Immature natural killer cell (primary cell): ENCODE data around the gene LIMA1. TPM values are rescaled to one million over a fixed set of nuclear protein-coding genes. Genes with fewer than 3 reads are reported as not detected.
"Not testable (repeated sequence)": the region's sequence is repeated elsewhere in the genome, so short reads cannot be mapped to it uniquely, and the experiment has no call there.

Source experiments
- DNase-seq, 3 donors: peaks; one replicate each; pipeline ENCODE4 v3.0.0; 2022; ENCODE audit warnings: mixed read lengths in 1 of 3
- H3K27ac Mint-ChIP-seq, 6 donors: one replicate each; pipeline ENCODE4 v1.8.0; 2020; ENCODE audit warnings: mixed read lengths in 6 of 6, mild to moderate bottlenecking in 5 of 6, inconsistent platforms in 4 of 6, moderate library complexity in 3 of 6
- H3K27me3 Mint-ChIP-seq, 3 donors: one replicate each; pipeline ENCODE4 v1.8.0; 2020 to 2021; ENCODE audit warnings: low read depth in 3 of 3, mild to moderate bottlenecking in 3 of 3, mixed read lengths in 3 of 3, moderate library complexity in 3 of 3, inconsistent platforms in 1 of 3
- H3K36me3 Mint-ChIP-seq, 3 donors: one replicate each; pipeline ENCODE4 v1.8.0; 2020; ENCODE audit warnings: mixed read lengths in 3 of 3, inconsistent platforms in 2 of 3, mild to moderate bottlenecking in 2 of 3
- H3K4me1 Mint-ChIP-seq, 2 donors: one replicate each; pipeline ENCODE4 v1.8.0; 2020; ENCODE audit warnings: inconsistent platforms in 2 of 2, mild to moderate bottlenecking in 2 of 2, mixed read lengths in 2 of 2, moderate library complexity in 1 of 2
- H3K4me3 Mint-ChIP-seq, 5 donors: one replicate each; pipeline ENCODE4 v1.8.0; 2020; ENCODE audit warnings: mild to moderate bottlenecking in 5 of 5, mixed read lengths in 5 of 5, inconsistent platforms in 3 of 5, moderate library complexity in 3 of 5
- H3K9me3 Mint-ChIP-seq, 6 donors: one replicate each; pipeline ENCODE4 v1.8.0; 2020; ENCODE audit warnings: mild to moderate bottlenecking in 6 of 6, mixed read lengths in 6 of 6, inconsistent platforms in 4 of 6, moderate library complexity in 3 of 6
- polyA plus RNA-seq, 3 donors: library from polyadenylated mRNA; unstranded; fragments of 300-500 nt; fragmentation: Illumina TruSeq; gene quantifications; one replicate each; pipeline ENCODE4 v1.2.3, GENCODE V29; 2021

The LIMA1 gene
- polyA plus RNA-seq, 3 donors from 2014 or later: 4.8 to 10.0 (median 7.0) TPM

DNA sequence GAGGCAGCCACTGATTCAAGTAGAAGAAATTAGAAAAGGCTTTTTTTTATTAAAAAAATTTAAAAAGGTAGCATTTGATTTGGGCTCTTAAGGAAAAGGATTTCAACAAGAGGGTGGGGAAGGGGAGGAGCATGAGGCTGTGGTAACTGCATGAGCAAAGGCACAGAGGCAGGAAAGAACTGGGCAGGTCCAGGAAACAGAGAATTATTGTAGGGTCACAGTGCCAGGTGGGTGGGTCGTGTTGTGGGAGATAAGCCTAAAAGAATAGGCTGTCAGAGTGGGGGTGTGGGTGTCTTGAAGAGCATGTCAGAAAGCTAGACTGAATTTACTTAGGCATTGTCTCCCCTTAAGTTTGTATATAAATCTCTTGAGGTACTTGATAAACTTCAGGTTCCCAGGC is 7.8 kb downstream of the LIMA1 start:
- H3K9me3 Mint-ChIP-seq: no peaks in the 10 kb centered on the region
- H3K4me3 Mint-ChIP-seq: no peak overlapping the region
- DNase-seq: no peak
- H3K4me1 Mint-ChIP-seq: no peaks in the 10 kb centered on the region
- peaks cover 0 to 5% (median 0%) of the 10 kb centered on the region in 3 donors for H3K27me3 Mint-ChIP-seq
- no peaks in the 10 kb centered on the region for H3K36me3 Mint-ChIP-seq
- no peak overlapping the region for H3K27ac Mint-ChIP-seq

DNA sequence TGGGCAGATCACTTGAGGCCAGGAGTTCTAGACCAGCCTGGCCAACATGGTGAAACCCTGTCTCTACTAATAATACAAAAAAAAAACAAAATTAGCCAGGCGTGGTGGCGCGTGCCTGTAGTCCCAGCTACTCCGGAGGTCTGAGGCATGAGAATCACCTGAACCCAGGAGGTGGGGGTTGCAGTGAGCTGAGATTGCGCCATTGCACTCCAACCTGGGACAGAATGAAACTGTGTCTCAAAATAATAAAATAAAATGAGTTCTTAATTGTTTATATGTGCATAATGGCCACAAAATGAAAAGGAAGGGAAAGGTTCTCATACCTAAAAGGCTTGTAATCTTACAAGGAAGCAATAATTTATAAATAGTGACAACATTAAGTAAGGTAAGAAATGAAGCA is 8.2 kb downstream of the LIMA1 start:
- not testable (repeated sequence) for DNase-seq, H3K4me1 Mint-ChIP-seq, H3K36me3 Mint-ChIP-seq, H3K9me3 Mint-ChIP-seq, H3K27ac Mint-ChIP-seq, H3K4me3 Mint-ChIP-seq, H3K27me3 Mint-ChIP-seq

DNA sequence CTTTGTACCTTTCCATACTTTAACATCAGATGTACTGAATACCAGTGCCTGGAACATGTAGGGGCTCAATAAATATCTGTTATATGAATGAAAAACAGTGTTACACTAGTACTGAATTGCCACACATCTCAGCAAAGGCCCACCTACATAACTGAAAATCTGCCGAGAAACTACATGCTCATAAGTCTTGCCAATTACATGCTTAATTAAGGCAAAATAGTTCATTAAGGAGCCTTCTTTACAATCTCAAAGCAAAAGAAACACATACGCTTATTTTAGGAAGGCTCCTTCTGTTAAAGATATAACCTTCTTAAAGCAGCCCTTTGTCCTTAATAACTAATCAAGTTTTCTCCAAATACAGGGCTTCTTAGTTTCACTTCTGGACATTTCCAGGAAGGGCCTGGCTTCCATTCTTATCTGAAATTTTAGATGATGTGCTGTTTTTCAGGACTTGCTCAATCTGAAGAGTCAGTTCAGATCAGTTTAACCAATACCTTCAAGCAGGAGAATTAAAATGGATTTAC is 11.5 kb downstream of the LIMA1 start:
- H3K4me3 Mint-ChIP-seq: no peak overlapping the region
- DNase-seq: no peak
- H3K4me1 Mint-ChIP-seq: no peaks in the 10 kb centered on the region
- H3K27ac Mint-ChIP-seq: no peak overlapping the region
- no peaks in the 10 kb centered on the region for H3K36me3 Mint-ChIP-seq
- peaks cover 0 to 7% (median 0%) of the 10 kb centered on the region in 3 donors for H3K27me3 Mint-ChIP-seq
- no peaks in the 10 kb centered on the region for H3K9me3 Mint-ChIP-seq

DNA sequence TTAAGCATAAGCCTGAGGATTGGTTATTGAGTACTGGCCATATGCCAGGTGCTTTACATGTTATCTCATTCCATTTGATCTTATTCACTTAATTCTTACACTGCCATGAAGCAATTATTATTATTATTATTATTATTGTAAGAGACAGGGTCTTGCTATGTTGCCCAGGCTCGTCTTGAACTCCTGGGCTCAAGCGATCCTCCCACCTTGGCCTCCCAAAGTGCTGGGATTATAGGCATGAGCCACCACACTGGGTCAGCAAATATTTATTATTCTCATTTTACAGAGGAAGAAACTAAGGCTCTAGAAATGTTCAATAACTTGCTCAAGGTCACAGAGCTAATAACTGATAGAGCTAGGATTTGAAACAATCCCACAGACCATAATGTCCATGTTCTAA is 14.8 kb downstream of the LIMA1 start:
- Mint-ChIP-seq H3K36me3 (no peaks in the 10 kb centered on the region), H3K4me3 (no peak overlapping the region), H3K27me3 (peaks cover 0 to 7% (median 0%) of the 10 kb centered on the region in 3 donors), H3K27ac (no peak overlapping the region), H3K4me1 (no peaks in the 10 kb centered on the region), H3K9me3 (no peaks in the 10 kb centered on the region)
- DNase-seq: no peak

DNA sequence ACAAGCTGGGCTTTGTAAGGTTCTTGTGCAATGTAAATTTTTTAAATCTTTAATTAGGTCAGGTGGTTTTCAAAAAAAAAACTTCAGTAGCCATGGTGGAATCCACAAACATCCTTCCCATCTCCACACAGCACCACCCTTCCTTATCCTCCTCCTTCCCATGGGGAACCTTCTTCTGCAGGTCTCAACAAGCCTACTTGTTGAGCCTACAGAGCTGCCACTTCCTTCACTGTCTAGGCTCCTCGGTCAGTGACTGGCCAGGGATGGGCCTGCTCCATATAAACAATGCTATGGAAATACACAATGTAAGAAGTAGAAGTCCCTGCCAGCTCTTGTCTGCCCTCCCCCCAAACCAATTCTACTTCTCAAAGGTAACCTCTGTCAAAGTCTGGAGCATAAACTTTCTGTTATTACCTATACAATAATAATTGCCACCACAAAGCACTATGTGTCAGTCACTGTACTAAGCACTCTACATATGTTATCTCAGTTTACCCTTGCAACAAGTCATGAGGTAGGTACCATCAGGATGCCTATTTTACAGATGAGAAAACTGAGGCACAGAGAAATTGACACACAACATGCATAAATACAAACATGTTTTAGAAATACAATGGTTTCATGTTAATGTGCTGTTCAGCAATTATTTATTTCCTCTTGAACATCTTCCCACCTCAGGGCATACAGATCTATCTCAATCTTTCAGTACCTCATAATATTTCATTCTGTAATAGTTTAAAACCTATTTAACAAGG is 17.4 kb downstream of the LIMA1 start:
- peaks cover 0 to 5% (median 0%) of the 10 kb centered on the region in 3 donors for H3K27me3 Mint-ChIP-seq
- H3K4me3 Mint-ChIP-seq: no peak overlapping the region
- H3K4me1 Mint-ChIP-seq: no peaks in the 10 kb centered on the region
- no peak for DNase-seq
- no peak overlapping the region for H3K27ac Mint-ChIP-seq
- H3K36me3 Mint-ChIP-seq: peaks cover 0 to 2% (median 0%) of the 10 kb centered on the region in 3 donors
- H3K9me3 Mint-ChIP-seq: no peaks in the 10 kb centered on the region

DNA sequence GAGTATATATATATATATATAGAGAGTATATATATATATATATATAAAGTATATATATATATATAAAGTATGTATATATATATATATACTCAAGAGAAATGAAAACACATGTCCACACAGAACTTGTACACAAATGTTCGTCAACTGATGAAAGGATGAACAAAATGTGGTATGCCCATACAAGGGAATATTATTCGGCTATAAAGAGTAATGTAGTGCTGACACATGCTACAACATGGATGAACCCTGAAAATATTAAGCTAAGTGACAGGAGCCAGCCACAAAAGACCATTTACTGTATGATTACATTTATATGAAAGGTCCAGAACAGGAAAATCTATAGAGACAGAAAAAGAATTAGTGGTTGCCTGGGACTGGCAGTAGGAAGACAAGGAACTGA is 19.5 kb downstream of the LIMA1 start:
- peaks cover 0 to 3% (median 0%) of the 10 kb centered on the region in 3 donors for H3K27me3 Mint-ChIP-seq
- H3K4me1 Mint-ChIP-seq: no peaks in the 10 kb centered on the region
- H3K9me3 Mint-ChIP-seq: no peaks in the 10 kb centered on the region
- H3K27ac Mint-ChIP-seq: no peak overlapping the region
- H3K36me3 Mint-ChIP-seq: peaks cover 0 to 2% (median 0%) of the 10 kb centered on the region in 3 donors
- no peak for DNase-seq
- no peak overlapping the region for H3K4me3 Mint-ChIP-seq

DNA sequence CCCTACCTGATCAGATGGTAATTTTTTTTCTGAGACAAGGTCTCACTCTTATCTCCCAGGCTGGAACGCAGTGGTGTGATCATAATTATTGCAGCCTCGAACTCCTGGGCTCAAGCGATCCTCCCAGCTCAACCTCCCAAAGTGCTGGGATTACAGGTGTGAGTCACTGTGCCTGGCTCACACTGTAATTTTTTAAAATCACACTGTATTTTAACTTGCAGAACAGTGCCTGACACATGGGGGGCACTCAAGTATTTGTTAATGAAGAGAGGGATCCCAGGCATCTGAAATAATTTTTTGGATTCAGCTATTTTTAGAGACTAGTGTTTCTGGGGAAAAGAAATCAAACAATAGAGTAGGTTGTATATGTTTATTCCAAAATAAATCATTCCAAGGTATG is 21.7 kb downstream of the LIMA1 start:
- Mint-ChIP-seq H3K4me3 (no peak overlapping the region), H3K4me1 (no peaks in the 10 kb centered on the region), H3K9me3 (no peaks in the 10 kb centered on the region), H3K36me3 (peaks cover 0 to 2% (median 0%) of the 10 kb centered on the region in 3 donors), H3K27ac (no peak overlapping the region), H3K27me3 (no peaks in the 10 kb centered on the region)
- no peak for DNase-seq

DNA sequence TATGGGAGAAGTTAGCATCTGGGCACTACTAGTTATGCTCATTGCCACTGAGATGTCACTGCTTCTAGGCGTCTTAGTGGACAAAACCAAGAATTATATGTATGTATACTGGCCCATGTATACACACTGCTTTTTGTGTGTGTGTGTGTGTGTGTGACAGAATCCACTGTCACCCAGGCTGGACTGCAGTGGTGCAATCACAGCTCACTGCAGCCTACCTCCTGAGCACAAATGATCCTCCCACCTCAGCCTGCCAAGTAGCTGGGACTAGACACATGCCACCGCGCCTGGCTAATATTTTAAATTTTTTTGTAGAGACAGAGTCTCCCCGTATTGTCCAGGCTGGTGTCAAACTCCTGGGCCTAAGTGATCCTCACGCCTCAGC is 25.2 kb downstream of the LIMA1 start:
- H3K9me3 Mint-ChIP-seq: no peaks in the 10 kb centered on the region
- no peaks in the 10 kb centered on the region for H3K27me3 Mint-ChIP-seq
- H3K4me3 Mint-ChIP-seq: no peak overlapping the region
- no peak for DNase-seq
- H3K4me1 Mint-ChIP-seq: no peaks in the 10 kb centered on the region
- no peak overlapping the region for H3K27ac Mint-ChIP-seq
- H3K36me3 Mint-ChIP-seq: peaks cover 0 to 2% (median 0%) of the 10 kb centered on the region in 3 donors

DNA sequence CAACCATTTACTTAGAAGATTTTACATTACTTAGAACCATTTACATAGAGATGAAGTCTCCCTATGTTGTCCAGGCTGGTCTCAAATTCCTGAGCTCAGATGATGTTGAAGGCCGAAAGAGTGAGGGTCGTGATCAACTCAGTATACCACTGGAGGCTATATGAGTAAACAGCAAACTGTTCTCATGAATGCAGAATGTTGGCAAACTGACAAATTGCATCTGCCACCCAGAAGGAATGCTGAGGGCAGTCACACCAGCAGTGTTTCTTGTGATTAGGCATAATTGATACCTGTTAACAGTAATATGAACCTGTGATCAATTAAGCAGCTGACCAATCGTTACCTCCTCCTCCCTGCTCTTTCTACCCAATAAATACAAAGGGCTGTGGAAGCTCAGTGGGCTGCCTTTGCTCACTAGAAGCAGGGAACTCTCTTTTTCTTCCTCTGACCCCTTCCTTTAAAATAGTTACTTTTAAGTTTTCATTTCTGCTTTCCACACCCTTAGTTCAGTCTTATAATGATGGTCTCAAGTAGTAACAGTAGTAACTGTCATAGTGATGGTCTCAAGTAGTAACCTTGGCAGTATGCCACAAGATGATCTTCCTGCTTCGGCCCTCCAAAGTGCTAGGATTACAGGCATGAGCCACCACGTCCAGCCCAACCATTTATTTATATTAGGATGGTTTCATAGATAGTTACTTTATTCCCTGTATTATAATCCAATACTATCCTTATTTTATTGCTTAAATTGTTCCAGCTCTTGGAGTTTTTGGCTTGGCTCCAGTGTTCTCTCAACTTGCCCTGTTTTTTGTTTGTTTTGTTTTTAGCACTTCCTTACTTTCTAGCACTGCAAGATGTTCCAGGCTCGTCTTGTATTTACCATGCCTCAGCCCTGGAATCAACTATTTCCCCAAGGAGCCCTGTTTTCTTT is 25.8 kb downstream of the LIMA1 start:
- no peak for DNase-seq
- Mint-ChIP-seq H3K9me3 (no peaks in the 10 kb centered on the region), H3K27me3 (peaks cover 0 to 3% (median 0%) of the 10 kb centered on the region in 3 donors), H3K4me1 (no peaks in the 10 kb centered on the region), H3K36me3 (peaks cover 0 to 2% (median 0%) of the 10 kb centered on the region in 3 donors), H3K27ac (peak overlapping the region in 1 of 6 donors; percentile 26), H3K4me3 (no peak overlapping the region)

DNA sequence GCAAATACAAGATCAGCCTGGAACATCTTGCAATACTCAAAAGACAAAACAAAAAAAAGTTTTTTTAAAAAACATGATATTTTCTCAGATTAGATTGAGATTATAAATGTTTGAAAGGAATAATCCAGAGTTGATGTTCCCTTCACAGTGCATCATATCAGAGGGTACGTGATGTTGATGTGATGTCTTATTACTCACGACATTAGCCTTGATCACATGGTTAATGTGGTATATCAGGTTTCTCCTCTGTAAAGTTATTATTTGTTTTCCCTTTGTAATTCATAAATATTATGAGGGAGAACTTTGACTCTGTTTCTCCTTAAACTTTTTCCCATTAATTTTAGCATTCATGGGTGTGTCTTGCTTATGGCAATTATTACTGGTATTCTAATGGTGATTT is 26.6 kb downstream of the LIMA1 start:
- Mint-ChIP-seq H3K9me3 (no peaks in the 10 kb centered on the region), H3K27me3 (peaks cover 0 to 3% (median 0%) of the 10 kb centered on the region in 3 donors), H3K4me3 (no peak overlapping the region), H3K36me3 (peaks cover 0 to 2% (median 0%) of the 10 kb centered on the region in 3 donors), H3K27ac (no peak overlapping the region), H3K4me1 (no peaks in the 10 kb centered on the region)
- DNase-seq: no peak

DNA sequence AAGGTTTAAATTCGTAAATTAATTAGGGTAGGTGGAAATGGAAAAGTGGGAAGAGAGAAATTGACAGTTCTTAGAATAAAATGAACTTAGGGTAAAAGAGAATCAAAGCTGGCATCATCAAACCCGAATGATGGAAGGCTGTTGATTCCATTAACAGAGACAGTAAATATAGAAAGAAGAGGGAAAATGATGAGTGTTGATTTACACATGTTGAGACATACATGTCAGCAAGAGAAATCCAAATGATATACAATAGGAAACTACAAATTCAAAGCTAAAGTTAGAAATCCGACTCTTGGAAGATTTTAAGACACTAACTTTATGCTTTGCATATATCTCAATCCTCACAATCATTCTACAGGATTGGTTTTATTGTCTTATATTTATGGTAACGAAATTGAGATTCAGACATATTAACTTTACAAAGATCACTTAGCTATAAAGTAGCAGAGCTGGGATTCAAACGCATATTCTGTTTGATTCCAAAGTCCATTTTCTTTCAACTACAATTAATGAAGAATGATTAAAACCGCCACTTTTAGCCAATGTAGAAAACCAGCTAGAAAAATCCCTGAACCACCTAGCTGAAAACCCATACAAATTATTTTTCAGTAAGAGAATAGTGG is 30.2 kb downstream of the LIMA1 start:
- no peak overlapping the region for H3K4me3 Mint-ChIP-seq
- peaks cover 0 to 3% (median 3%) of the 10 kb centered on the region in 3 donors for H3K27me3 Mint-ChIP-seq
- DNase-seq: no peak
- H3K4me1 Mint-ChIP-seq: no peaks in the 10 kb centered on the region
- H3K36me3 Mint-ChIP-seq: peaks cover 0 to 4% (median 3%) of the 10 kb centered on the region in 3 donors
- H3K27ac Mint-ChIP-seq: no peak overlapping the region
- H3K9me3 Mint-ChIP-seq: no peaks in the 10 kb centered on the region

DNA sequence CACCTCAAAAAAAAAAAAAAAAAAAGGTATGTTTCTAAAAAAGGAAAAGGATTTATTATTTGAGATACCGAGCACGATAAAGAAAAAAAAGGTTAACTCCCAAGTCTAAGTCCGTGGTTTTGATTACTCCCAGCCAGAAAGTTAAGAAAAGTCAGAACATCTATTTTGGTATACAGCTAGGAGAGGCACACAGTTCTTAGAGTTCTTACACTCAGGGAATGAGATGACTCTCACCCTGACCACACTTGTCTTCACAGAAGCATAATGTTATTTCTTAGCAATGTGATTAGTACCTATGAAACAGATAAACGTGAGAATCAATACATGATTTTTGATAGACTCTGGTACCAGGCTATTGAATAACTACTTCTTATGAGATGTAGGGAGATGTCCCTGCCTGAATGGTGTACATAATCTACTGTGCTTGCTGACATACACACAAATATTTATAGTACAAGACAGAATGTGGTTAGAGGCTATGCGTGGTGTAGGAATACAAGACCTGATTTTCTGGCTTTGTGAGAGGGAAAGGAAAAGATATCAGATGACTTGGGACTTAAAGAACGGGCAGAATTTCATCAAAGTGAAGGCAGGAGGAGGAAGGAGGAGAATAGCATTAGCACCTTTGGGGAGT is 31.6 kb downstream of the LIMA1 start:
- Mint-ChIP-seq H3K36me3 (peaks cover 0 to 4% (median 3%) of the 10 kb centered on the region in 3 donors), H3K9me3 (no peaks in the 10 kb centered on the region), H3K4me1 (no peaks in the 10 kb centered on the region), H3K27me3 (peaks cover 0 to 6% (median 3%) of the 10 kb centered on the region in 3 donors), H3K27ac (no peak overlapping the region), H3K4me3 (no peak overlapping the region)
- DNase-seq: no peak

DNA sequence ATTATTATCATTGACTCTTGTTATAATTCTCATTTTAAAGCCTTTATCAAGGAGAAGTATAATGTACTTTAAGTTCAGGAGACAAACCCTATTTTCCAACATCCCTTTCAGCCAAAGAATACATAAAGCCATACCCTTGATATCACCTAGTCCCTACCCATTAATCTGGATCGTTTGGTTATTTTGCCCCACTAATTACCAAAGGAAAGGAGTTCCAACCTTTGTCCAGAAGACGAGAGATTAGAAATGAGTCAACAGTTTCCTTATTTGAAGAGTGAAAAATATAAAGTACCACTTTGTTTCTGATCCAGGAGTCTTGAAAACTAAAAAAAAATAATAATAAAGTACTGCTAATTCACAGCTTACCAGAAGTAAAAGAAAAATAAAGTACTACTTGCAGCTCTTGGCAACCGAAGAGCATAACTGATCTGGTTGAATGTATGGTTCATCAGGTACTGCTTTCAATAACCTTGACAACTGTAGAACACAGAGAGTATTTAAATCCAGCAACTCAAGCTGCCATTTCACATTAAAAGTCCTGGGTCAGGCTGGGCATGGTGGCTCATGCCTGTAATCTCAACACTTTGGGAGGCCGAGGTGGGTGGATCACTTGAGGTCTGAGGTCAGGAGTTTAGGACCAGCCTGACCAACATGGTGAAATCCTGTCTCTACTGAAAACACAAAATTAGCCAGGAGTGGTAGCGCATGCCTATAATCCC is 33.7 kb downstream of the LIMA1 start:
- no peaks in the 10 kb centered on the region for H3K9me3 Mint-ChIP-seq
- H3K4me1 Mint-ChIP-seq: no peaks in the 10 kb centered on the region
- peaks cover 3 to 7% (median 3%) of the 10 kb centered on the region in 3 donors for H3K36me3 Mint-ChIP-seq
- no peak for DNase-seq
- no peak overlapping the region for H3K27ac Mint-ChIP-seq
- H3K4me3 Mint-ChIP-seq: no peak overlapping the region
- H3K27me3 Mint-ChIP-seq: peaks cover 0 to 6% (median 3%) of the 10 kb centered on the region in 3 donors
